Measurements from ENCODE around the gene TCF7L1. TPM values are rescaled to one million over a fixed set of nuclear protein-coding genes. Genes with fewer than 3 reads are reported as not detected.

TCF7L1 gene
- total and polyA plus RNA-seq, 2 of the 13 experiments (the other 11 are each of a cell fraction or from before 2014, with no cell fraction given), result 0.04 to 0.15 TPM

DNA sequence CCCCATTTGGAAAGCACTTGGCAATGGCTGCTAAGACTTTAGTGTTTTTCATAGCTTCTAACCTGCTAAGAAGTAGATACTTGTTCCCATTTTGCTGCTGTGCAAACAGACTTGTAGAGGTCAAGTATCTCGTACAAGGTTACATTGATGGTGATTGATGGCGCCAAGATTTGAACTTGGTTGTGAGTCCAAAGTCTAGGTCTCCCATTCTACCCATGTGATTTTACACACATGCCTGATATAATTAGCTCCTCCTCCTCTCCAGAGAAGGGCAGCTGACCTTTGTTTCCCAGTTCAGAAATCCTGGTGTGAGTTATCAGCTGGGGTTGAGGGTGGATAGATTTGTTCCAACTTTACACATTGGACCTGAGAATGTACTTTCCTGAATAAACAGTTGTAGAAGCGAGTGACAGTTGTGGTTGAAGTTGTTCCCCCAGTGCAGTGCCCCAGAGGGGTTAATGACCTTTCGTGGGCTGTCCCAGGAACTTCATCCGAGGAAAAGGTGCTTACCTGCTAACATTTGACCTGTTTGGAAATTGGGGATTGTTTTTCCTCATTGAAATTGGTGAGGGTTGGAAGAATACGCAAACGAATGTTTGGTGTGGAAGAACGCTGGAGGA lies 10.4 kb downstream of the TCF7L1 start (continued):
- TF ChIP-seq, protein P1, sequence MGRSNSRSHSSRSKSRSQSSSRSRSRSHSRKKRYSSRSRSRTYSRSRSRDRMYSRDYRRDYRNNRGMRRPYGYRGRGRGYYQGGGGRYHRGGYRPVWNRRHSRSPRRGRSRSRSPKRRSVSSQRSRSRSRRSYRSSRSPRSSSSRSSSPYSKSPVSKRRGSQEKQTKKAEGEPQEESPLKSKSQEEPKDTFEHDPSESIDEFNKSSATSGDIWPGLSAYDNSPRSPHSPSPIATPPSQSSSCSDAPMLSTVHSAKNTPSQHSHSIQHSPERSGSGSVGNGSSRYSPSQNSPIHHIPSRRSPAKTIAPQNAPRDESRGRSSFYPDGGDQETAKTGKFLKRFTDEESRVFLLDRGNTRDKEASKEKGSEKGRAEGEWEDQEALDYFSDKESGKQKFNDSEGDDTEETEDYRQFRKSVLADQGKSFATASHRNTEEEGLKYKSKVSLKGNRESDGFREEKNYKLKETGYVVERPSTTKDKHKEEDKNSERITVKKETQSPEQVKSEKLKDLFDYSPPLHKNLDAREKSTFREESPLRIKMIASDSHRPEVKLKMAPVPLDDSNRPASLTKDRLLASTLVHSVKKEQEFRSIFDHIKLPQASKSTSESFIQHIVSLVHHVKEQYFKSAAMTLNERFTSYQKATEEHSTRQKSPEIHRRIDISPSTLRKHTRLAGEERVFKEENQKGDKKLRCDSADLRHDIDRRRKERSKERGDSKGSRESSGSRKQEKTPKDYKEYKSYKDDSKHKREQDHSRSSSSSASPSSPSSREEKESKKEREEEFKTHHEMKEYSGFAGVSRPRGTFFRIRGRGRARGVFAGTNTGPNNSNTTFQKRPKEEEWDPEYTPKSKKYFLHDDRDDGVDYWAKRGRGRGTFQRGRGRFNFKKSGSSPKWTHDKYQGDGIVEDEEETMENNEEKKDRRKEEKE (IDR thresholded peaks at IDR 0.05), result no peak
- no peak for TF ChIP-seq ZNF292 (CRISPR knock-in tag; IDR thresholded peaks at IDR 0.05; ENCODE audit: borderline replicate concordance, low read depth)
- TF ChIP-seq, protein P2, sequence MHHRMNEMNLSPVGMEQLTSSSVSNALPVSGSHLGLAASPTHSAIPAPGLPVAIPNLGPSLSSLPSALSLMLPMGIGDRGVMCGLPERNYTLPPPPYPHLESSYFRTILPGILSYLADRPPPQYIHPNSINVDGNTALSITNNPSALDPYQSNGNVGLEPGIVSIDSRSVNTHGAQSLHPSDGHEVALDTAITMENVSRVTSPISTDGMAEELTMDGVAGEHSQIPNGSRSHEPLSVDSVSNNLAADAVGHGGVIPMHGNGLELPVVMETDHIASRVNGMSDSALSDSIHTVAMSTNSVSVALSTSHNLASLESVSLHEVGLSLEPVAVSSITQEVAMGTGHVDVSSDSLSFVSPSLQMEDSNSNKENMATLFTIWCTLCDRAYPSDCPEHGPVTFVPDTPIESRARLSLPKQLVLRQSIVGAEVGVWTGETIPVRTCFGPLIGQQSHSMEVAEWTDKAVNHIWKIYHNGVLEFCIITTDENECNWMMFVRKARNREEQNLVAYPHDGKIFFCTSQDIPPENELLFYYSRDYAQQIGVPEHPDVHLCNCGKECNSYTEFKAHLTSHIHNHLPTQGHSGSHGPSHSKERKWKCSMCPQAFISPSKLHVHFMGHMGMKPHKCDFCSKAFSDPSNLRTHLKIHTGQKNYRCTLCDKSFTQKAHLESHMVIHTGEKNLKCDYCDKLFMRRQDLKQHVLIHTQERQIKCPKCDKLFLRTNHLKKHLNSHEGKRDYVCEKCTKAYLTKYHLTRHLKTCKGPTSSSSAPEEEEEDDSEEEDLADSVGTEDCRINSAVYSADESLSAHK (CRISPR knock-in tag; IDR thresholded peaks at IDR 0.05; ENCODE audit: borderline replicate concordance), result no peak
- TF ChIP-seq, protein P3, sequence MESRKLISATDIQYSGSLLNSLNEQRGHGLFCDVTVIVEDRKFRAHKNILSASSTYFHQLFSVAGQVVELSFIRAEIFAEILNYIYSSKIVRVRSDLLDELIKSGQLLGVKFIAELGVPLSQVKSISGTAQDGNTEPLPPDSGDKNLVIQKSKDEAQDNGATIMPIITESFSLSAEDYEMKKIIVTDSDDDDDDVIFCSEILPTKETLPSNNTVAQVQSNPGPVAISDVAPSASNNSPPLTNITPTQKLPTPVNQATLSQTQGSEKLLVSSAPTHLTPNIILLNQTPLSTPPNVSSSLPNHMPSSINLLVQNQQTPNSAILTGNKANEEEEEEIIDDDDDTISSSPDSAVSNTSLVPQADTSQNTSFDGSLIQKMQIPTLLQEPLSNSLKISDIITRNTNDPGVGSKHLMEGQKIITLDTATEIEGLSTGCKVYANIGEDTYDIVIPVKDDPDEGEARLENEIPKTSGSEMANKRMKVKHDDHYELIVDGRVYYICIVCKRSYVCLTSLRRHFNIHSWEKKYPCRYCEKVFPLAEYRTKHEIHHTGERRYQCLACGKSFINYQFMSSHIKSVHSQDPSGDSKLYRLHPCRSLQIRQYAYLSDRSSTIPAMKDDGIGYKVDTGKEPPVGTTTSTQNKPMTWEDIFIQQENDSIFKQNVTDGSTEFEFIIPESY (CRISPR knock-in tag; IDR thresholded peaks at IDR 0.05), result 0 out of 2 replicates have a peak, but pooled peaks have one; percentile 16
- TF ChIP-seq ZNF33B (CRISPR knock-in tag; IDR thresholded peaks at IDR 0.05), result 0 out of 2 replicates have a peak, but pooled peaks have one; percentile 38
- TF ChIP-seq ZSCAN30 (CRISPR knock-in tag; IDR thresholded peaks at IDR 0.05), result no peak
- TF ChIP-seq, protein P4, sequence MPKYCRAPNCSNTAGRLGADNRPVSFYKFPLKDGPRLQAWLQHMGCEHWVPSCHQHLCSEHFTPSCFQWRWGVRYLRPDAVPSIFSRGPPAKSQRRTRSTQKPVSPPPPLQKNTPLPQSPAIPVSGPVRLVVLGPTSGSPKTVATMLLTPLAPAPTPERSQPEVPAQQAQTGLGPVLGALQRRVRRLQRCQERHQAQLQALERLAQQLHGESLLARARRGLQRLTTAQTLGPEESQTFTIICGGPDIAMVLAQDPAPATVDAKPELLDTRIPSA (CRISPR knock-in tag; IDR thresholded peaks at IDR 0.05; ENCODE audit: borderline replicate concordance), result no peak
- TF ChIP-seq ZNF530 (CRISPR knock-in tag; IDR thresholded peaks at IDR 0.05; ENCODE audit: low read depth), result no peak
- peak; percentile 93 for TF ChIP-seq NR2F6 (IDR thresholded peaks at IDR 0.05)
- TF ChIP-seq NR2F6 (CRISPR knock-in tag; IDR thresholded peaks at IDR 0.05), result peak; percentile 79
- TF ChIP-seq ZNF713 (CRISPR knock-in tag; IDR thresholded peaks at IDR 0.05), result no peak
- TF ChIP-seq ZNF468 (CRISPR knock-in tag; IDR thresholded peaks at IDR 0.05), result no peak
- TF ChIP-seq KDM4B (CRISPR knock-in tag; IDR thresholded peaks at IDR 0.05), result no peak
- TF ChIP-seq PAX8 (CRISPR knock-in tag; IDR thresholded peaks at IDR 0.05; ENCODE audit: borderline replicate concordance), result 0 out of 2 replicates have a peak, but pooled peaks have one; percentile 24
- TF ChIP-seq SKI (IDR thresholded peaks at IDR 0.05; ENCODE audit: partially characterized antibody), result peak; percentile 78
- peak; percentile 64 for TF ChIP-seq PPARG (CRISPR knock-in tag; conservative IDR thresholded peaks at IDR 0.05)
- TF ChIP-seq ZC3H4 (CRISPR knock-in tag; IDR thresholded peaks at IDR 0.05; ENCODE audit: borderline replicate concordance), result no peak
- TF ChIP-seq, protein P5, sequence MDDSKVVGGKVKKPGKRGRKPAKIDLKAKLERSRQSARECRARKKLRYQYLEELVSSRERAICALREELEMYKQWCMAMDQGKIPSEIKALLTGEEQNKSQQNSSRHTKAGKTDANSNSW (CRISPR knock-in tag; IDR thresholded peaks at IDR 0.05; ENCODE audit: borderline replicate concordance), result no peak
- peak; percentile 54 for TF ChIP-seq HDAC2 (CRISPR knock-in tag; IDR thresholded peaks at IDR 0.05)
- TF ChIP-seq ZNF775 (CRISPR knock-in tag; IDR thresholded peaks at IDR 0.05; ENCODE audit: borderline replicate concordance), result no peak

Data from HepG2 (cell line).